BJ (cell line): ENCODE results near the gene ZNF679. TPM values are rescaled to one million over a fixed set of nuclear protein-coding genes. Genes with fewer than 3 reads are reported as not detected.
"Not testable (repeated sequence)": the region's sequence is repeated elsewhere in the genome, so short reads cannot be mapped to it uniquely, and the experiment has no call there.

ENCODE experiments used
- CTCF ChIA-PET: fragments of 350-600 bp; formaldehyde crosslinking; extraction: SDS; loops from one replicate; lab custom pipeline; 2021; ENCODE audit warnings: antibody characterized with exemption, inconsistent platforms; lab: Yijun Ruan, JAX
- POLR2A ChIA-PET: fragments of 300-600 bp; sonication (Branson Sonifier 250); formaldehyde crosslinking; extraction: SDS; loops from one replicate; lab custom pipeline; 2021; ENCODE audit warnings: antibody characterized with exemption; lab: Charles Lee
- DNase-seq: peaks from one replicate; pipeline ENCODE4 v3.0.0-alpha.2; 2011; ENCODE audit warnings: low read depth
- H3K27me3 ChIP-seq: 2 replicates; pipeline ENCODE4 v1.6.0; 2011; ENCODE audit warnings: low read length; ENCODE audit not compliant: control insufficient read depth, insufficient read depth
- H3K36me3 ChIP-seq: 2 replicates; pipeline ENCODE4 v1.5.1; 2011; ENCODE audit warnings: low read length; ENCODE audit not compliant: control insufficient read depth, insufficient read depth
- H3K4me3 ChIP-seq: 2 replicates; pipeline ENCODE4 v1.5.1; 2011; ENCODE audit warnings: low read depth, mild to moderate bottlenecking, control low read depth, low read length
- polyA plus RNA-seq: library from polyadenylated mRNA; depleted of rRNA; stranded (reverse); fragments of >200 nt; gene quantifications from 2 replicates; pipeline ENCODE4 v1.2.3, GENCODE V29; 2011
- TF ChIP-seq, protein P1 (sequence below): IDR thresholded peaks from 2 replicates; pipeline ENCODE4 v1.5.1; 2011; ENCODE audit warnings: low read depth, mild to moderate bottlenecking, control low read depth, inconsistent platforms, low read length, moderate library complexity; ENCODE audit not compliant: insufficient read depth

The ZNF679 gene
- polyA plus RNA-seq, 1 experiment, result not detected

DNA sequence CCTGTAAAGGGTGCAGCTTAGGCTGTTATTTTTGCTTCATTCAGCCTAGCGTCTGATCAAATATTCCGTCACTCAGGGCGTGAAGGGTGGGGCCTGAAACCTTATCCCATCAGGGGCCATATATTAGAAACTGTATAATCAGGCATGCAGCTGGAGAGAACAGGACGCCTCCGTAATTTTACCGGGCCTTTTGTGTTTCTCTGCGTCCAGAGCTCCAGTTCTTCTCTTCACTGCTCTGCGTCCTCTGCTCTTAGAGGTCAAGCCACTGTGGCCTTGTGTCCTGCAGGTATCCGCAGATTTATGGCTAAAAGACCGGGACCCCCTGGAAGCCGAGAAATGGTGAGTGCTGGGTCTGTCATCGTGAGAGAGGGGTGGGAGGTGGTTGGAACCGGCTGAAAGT, 21.4 kb upstream of the ZNF679 start, which contains the start of gene ZNF735:
Gene ZNF735 (plus strand): TSS at position 301 of the 400 bp plus-strand sequence. CDS start 0 bp downstream, at position 301.
- Histone ChIP-seq H3K36me3 (no peaks in the 10 kb centered on the region), H3K4me3 (no peak within 1 kb of the TSS), H3K27me3 (no peaks in the 10 kb centered on the region)
- no peak for DNase-seq
- TF ChIP-seq, protein P1, sequence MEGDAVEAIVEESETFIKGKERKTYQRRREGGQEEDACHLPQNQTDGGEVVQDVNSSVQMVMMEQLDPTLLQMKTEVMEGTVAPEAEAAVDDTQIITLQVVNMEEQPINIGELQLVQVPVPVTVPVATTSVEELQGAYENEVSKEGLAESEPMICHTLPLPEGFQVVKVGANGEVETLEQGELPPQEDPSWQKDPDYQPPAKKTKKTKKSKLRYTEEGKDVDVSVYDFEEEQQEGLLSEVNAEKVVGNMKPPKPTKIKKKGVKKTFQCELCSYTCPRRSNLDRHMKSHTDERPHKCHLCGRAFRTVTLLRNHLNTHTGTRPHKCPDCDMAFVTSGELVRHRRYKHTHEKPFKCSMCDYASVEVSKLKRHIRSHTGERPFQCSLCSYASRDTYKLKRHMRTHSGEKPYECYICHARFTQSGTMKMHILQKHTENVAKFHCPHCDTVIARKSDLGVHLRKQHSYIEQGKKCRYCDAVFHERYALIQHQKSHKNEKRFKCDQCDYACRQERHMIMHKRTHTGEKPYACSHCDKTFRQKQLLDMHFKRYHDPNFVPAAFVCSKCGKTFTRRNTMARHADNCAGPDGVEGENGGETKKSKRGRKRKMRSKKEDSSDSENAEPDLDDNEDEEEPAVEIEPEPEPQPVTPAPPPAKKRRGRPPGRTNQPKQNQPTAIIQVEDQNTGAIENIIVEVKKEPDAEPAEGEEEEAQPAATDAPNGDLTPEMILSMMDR, result no peak
- CTCF ChIA-PET, result no interaction called here
- POLR2A ChIA-PET, result no interaction called here

DNA sequence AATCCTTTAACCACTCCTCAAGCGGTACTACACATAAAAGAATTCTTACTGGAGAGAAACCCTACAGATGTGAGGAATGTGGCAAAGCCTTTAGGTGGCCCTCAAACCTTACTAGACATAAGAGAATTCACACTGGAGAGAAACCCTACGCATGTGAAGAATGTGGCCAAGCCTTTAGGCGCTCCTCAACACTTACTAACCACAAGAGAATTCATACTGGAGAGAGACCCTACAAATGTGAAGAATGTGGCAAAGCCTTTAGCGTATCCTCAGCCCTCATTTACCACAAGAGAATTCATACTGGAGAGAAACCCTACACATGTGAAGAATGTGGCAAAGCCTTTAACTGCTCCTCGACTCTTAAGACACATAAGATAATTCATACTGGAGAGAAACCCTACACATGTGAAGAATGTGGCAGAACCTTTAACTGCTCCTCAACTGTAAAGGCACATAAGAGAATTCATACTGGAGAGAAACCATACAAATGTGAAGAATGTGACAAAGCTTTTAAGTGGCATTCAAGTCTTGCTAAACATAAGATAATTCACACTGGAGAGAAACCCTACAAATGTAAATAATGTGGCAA, 8.5 kb upstream of the ZNF679 start:
- H3K4me3 ChIP-seq, POLR2A ChIA-PET, DNase-seq, H3K36me3 ChIP-seq, CTCF ChIA-PET, H3K27me3 ChIP-seq: not testable (repeated sequence)

DNA sequence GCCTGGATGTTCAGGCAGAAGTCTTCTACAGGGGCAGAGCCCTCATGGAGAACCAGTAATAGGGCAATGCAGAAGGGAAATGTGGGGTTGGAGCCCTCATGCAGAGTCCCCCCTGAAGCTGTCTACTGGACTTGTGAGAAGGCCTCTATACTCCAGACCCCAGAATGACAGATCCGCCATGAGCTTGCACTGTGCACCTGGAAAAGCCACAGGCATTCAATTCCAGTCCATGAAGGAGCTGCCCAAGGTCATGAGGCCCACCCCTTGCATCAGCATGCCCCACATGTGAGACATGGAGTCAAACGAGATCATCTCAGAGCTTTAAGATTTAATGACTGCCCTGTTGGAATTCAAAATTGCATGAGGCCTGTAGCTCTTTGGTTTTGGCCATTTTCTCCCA, 4.9 kb upstream of the ZNF679 start:
- Histone ChIP-seq H3K36me3 (no peaks in the 10 kb centered on the region), H3K4me3 (no peak overlapping the region), H3K27me3 (no peaks in the 10 kb centered on the region)
- TF ChIP-seq, protein P1, result no peak
- CTCF ChIA-PET, result no interaction called here
- POLR2A ChIA-PET, result no interaction called here
- no peak for DNase-seq

DNA sequence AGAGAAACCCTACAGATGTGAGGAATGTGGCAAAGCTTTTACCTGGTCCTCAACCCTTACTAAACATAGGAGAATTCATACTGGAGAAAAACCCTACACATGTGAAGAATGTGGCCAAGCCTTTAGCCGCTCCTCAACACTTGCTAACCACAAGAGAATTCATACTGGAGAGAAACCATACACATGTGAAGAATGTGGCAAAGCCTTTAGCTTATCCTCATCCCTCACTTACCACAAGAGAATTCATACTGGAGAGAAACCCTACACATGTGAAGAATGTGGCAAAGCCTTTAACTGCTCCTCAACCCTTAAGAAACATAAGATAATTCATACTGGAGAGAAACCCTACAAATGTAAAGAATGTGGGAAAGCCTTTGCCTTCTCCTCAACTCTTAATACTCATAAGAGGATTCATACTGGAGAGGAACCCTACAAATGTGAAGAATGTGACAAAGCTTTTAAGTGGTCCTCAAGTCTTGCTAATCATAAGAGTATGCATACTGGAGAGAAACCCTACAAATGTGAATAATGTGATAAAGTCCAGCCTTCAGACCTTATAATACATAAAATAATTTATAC, 38.2 kb downstream of the ZNF679 start:
- Histone ChIP-seq H3K36me3 (no peaks in the 10 kb centered on the region), H3K27me3 (no peaks in the 10 kb centered on the region), H3K4me3 (no peak overlapping the region)
- CTCF ChIA-PET, result no interaction called here
- TF ChIP-seq, protein P1, result no peak
- POLR2A ChIA-PET, result no interaction called here
- DNase-seq, result no peak

DNA sequence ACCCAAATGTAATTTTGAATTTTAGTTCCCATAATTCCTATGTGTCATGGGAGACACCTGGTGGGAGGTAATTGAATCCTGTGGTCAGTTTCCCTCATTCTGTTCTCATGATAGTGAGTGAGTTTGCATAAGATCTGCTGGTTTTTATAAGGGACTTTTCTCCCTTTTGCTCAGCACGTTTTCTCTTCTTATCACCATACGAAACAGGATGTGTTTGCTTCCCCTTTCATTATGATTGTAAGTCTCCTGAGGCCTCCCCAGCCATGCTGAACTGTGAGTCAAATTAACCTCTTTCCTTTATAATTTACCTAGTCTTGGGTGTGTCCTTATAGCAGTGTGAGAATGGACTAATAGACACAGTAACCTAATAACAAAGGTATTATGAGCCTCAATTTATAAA, 49.4 kb downstream of the ZNF679 start:
- ChIA-PET POLR2A (no interaction called here), CTCF (no interaction called here)
- Histone ChIP-seq H3K36me3 (no peaks in the 10 kb centered on the region), H3K27me3 (no peaks in the 10 kb centered on the region), H3K4me3 (no peak overlapping the region)
- TF ChIP-seq, protein P1, result no peak
- DNase-seq, result no peak
